Measurements from ENCODE around the gene CHID1.

DNA sequence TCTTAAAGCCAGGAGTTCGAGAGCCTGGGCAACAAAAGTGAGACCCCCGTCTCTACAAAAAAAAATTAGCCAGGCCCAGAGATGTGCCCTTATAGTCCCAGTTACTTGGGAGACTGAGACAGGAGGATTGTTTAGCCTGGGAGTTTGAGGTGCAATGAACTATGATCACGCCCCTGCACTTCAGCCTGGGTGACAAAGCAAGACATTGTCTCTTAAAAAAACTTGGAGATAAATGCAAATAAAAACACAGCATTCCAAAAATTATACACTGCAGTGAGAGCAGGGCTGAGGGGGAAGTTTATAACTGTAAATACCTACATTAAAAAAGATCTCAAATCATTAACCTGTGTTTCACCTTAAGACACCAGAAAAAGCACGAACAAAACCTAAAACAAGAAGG lies 37.1 kb upstream of the CHID1 start:
- TF ChIP-seq TAF1 (IDR thresholded peaks at IDR 0.05; ENCODE audit: borderline replicate concordance, low read depth, low read length) (no peak), POLR2A (IDR thresholded peaks at IDR 0.05; ENCODE audit: low read depth, low read length) (no peak), POLR2AphosphoS5 (IDR thresholded peaks at IDR 0.05; ENCODE audit: low read depth, low read length) (no peak)

Data from GM12892 (cell line).